H1 (cell line): Measurements from ENCODE around the gene CHCHD6. TPM values are rescaled to one million over a fixed set of nuclear protein-coding genes. Genes with fewer than 3 reads are reported as not detected.

Experiments
- CEBPB ChIP-seq: IDR thresholded peaks from 2 replicates; pipeline ENCODE4 v1.6.1; 2012; ENCODE audit warnings: low read depth, low read length
- polyA plus RNA-seq, 7 experiments: library from polyadenylated mRNA; depleted of rRNA in 3 of 7; stranded (reverse) in 5 of 7; unstranded in 2 of 7; fragments of >200 nt in 5 of 7; fragments of 200-250 nt in 2 of 7; gene quantifications; 1 replicate in 5 of 7; 2 replicates in 1 of 7; 4 replicates in 1 of 7; pipeline versions ENCODE4 v1.2.1 to v1.2.3, GENCODE V29; 2011 to 2013; ENCODE audit warnings: missing spikeins in 2 of 7, mixed read lengths in 2 of 7
- total RNA-seq: library from RNA; stranded (reverse); fragmentation: NEBNext Ultra II Directional; extraction: Animal tissue kit (Norgen Biotek cat#: 25700); gene quantifications from 2 replicates; pipeline ENCODE4 v1.2.1, GENCODE V29; 2021

CHCHD6 gene
- total and polyA plus RNA-seq, 2 of the 8 experiments (the other 6 are each of a cell fraction or from before 2014, with no cell fraction given): 32.4 to 37.6 TPM

- TF ChIP-seq CEBPB: no peak
Measured at GRCh38 chr3:126947429-126947828, 243.4 kb downstream of the CHCHD6 start (continued).
